ENCODE data around the gene TRAPPC3.

DNA sequence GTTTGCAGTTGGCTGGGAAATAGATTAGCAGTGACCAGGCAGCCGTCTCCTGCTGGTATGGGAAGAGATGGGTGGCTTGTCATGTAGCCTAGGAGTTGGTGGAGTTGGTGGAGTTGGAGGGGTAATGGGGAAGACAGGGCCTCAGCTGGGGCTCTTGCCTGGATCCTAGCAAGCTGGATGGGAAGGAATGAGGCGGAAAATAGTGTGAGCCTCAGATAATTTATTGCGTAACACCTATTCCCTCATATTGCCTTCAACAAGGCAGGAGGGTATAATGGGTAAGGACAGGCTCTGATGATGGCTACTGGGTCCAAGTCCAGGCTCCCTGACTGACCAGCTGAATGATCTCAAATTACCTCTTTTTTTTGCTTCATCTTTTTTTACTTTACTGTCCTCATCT, 19.2 kb upstream of the TRAPPC3 start:
- TF ChIP-seq, protein P1, sequence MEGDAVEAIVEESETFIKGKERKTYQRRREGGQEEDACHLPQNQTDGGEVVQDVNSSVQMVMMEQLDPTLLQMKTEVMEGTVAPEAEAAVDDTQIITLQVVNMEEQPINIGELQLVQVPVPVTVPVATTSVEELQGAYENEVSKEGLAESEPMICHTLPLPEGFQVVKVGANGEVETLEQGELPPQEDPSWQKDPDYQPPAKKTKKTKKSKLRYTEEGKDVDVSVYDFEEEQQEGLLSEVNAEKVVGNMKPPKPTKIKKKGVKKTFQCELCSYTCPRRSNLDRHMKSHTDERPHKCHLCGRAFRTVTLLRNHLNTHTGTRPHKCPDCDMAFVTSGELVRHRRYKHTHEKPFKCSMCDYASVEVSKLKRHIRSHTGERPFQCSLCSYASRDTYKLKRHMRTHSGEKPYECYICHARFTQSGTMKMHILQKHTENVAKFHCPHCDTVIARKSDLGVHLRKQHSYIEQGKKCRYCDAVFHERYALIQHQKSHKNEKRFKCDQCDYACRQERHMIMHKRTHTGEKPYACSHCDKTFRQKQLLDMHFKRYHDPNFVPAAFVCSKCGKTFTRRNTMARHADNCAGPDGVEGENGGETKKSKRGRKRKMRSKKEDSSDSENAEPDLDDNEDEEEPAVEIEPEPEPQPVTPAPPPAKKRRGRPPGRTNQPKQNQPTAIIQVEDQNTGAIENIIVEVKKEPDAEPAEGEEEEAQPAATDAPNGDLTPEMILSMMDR (conservative IDR thresholded peaks at IDR 0.05 in 1 of 2, IDR thresholded peaks at IDR 0.05 in 1 of 2; ENCODE audit: extremely low read depth in 1 of 2, insufficient read depth in 1 of 2, low read depth in 1 of 2, low read length in 2 of 2) = no peak
- TF ChIP-seq EZH2 (IDR thresholded peaks at IDR 0.05; ENCODE audit: borderline replicate concordance, low read length) = no peak
